Measurements from ENCODE around the gene HLA-G. TPM values are rescaled to one million over a fixed set of nuclear protein-coding genes. Genes with fewer than 3 reads are reported as not detected.

The HLA-G gene
- total RNA-seq, 1 experiment from 2014 or later, result not detected

DNA sequence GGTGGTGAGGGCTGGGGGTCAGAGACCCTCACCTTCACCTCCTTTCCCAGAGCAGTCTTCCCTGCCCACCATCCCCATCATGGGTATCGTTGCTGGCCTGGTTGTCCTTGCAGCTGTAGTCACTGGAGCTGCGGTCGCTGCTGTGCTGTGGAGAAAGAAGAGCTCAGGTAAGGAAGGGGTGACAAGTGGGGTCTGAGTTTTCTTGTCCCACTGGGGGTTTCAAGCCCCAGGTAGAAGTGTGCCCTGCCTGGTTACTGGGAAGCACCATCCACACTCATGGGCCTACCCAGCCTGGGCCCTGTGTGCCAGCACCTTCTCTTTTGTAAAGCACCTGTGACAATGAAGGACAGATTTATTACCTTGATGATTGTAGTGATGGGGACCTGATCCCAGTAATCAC lies 2.1 kb downstream of the HLA-G start:
- no peak overlapping the region for H3K4me3 ChIP-seq
- H3K27ac ChIP-seq, result no peak overlapping the region
- H3K4me1 ChIP-seq (replicated peaks), result no peaks in the 10 kb centered on the region
- H3K27me3 ChIP-seq (replicated peaks), result peaks cover 5% of the 10 kb centered on the region; the same call in 1 of the 2 replicates
- no peaks in the 10 kb centered on the region for H3K9me3 ChIP-seq (replicated peaks)
- DNase-seq (ENCODE audit: low read depth in 1 of 2, low spot score in 2 of 2), result no peak
- H3K36me3 ChIP-seq, result no peaks in the 10 kb centered on the region

DNA sequence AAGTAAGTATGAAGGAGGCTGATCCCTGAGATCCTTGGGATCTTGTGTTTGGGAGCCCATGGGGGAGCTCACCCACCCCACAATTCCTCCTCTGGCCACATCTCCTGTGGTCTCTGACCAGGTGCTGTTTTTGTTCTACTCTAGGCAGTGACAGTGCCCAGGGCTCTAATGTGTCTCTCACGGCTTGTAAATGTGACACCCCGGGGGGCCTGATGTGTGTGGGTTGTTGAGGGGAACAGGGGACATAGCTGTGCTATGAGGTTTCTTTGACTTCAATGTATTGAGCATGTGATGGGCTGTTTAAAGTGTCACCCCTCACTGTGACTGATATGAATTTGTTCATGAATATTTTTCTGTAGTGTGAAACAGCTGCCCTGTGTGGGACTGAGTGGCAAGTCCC lies 2.8 kb downstream of the HLA-G start:
- DNase-seq (ENCODE audit: low read depth in 1 of 2, low spot score in 2 of 2), result no peak
- no peak overlapping the region for H3K27ac ChIP-seq
- no peak overlapping the region for H3K4me3 ChIP-seq
- no peaks in the 10 kb centered on the region for H3K36me3 ChIP-seq
- peaks cover 7% of the 10 kb centered on the region; the same call in 1 of the 2 replicates for H3K27me3 ChIP-seq (replicated peaks)
- no peaks in the 10 kb centered on the region for H3K4me1 ChIP-seq (replicated peaks)
- H3K9me3 ChIP-seq (replicated peaks), result no peaks in the 10 kb centered on the region

DNA sequence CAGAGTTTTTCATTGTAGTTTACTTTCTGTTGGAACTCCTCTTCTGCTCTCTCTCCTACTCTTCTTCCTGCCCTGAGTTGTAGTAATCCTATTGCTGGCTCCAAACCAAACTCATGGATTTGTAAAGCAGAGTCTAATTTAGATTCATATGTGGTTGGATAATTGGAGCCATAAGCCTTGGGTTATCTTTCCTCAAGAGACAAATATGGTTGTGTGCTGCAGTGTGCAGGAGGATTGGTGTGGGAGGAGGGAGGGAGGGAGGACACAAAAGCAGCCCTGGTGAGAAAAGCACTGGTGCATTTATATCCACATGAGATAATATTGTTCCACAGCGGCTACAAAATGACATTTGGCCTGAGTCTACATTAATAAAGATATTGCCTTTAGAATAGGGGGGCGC lies 4.2 kb downstream of the HLA-G start:
- H3K27me3 ChIP-seq (replicated peaks), result peaks cover 7% of the 10 kb centered on the region; the same call in 1 of the 2 replicates
- DNase-seq (ENCODE audit: low read depth in 1 of 2, low spot score in 2 of 2), result no peak
- no peak overlapping the region for H3K4me3 ChIP-seq
- H3K36me3 ChIP-seq, result no peaks in the 10 kb centered on the region
- H3K27ac ChIP-seq, result no peak overlapping the region
- H3K4me1 ChIP-seq (replicated peaks), result no peaks in the 10 kb centered on the region
- no peaks in the 10 kb centered on the region for H3K9me3 ChIP-seq (replicated peaks)

DNA sequence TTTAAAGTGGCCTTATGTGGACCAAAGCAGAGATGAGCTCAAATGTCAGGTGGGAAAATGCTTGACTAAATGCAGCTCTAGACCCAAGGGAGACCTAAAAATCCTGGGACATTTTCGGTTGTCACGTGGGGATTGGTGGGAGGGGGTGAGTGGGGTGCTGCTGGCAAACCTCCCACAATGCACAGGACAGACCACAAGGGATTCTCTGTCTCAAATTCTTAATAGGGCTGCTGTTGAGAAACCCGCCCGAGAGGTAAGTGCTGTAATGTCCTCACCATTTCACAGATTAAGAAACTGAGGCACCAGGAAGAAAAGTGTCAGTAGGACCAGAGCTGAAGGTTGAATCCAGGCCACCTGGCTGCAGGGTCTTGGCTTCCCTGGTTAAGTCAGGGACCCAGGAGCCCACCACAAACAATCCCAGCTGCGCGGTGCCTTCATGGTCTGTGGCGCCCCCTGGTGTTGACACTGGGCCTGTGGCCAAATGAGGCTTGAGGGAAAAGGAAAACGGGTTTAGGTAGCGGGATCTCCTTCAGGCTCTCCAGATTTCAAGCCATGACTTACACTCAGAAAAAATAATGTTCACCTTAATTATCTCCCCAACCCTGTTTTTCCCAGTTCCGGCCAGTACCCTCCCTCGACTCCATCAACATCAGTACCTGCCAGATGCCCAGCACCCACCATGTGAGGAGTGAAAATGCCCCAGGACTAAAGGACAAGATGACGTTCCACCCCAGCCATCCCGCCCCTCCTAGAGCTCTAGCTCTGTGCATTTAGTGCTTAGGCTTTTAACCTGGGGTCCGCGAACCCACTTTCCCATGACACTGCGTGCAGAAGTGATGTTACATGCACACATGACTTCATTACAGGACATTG lies 7.2 kb downstream of the HLA-G start:
- no peaks in the 10 kb centered on the region for H3K36me3 ChIP-seq
- DNase-seq (ENCODE audit: low read depth in 1 of 2, low spot score in 2 of 2), result peak in 1 of 2 experiments; percentile 45
- H3K27ac ChIP-seq, result no peak overlapping the region
- no peaks in the 10 kb centered on the region for H3K9me3 ChIP-seq (replicated peaks)
- H3K27me3 ChIP-seq (replicated peaks), result peaks cover 11% of the 10 kb centered on the region; the same call in 1 of the 2 replicates
- H3K4me1 ChIP-seq (replicated peaks), result no peaks in the 10 kb centered on the region
- H3K4me3 ChIP-seq, result no peak overlapping the region

DNA sequence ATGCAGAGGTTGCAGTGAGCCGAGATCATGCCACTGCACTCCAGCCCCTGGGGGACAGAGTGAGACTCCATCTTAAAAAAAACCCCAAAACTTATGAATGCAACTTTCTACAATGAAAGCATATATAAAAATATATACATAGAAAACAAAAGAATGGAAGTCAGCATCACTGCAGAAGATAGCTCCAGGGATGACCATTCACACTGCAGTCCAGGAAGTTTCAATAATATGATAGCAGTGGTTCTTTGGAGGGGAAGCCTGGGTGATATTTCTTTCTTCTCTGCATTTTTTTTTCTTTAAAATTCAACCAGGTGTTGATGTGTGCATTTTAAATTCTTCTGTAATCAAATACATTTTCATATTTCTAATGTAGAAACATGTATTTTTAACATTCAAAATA lies 12.3 kb downstream of the HLA-G start:
- no peak for DNase-seq (ENCODE audit: low read depth in 1 of 2, low spot score in 2 of 2)
- Histone ChIP-seq H3K27me3 (replicated peaks) (peaks cover 20% of the 10 kb centered on the region), H3K4me3 (no peak overlapping the region), H3K36me3 (no peaks in the 10 kb centered on the region), H3K9me3 (replicated peaks) (no peaks in the 10 kb centered on the region), H3K4me1 (replicated peaks) (no peaks in the 10 kb centered on the region), H3K27ac (no peak overlapping the region)

DNA sequence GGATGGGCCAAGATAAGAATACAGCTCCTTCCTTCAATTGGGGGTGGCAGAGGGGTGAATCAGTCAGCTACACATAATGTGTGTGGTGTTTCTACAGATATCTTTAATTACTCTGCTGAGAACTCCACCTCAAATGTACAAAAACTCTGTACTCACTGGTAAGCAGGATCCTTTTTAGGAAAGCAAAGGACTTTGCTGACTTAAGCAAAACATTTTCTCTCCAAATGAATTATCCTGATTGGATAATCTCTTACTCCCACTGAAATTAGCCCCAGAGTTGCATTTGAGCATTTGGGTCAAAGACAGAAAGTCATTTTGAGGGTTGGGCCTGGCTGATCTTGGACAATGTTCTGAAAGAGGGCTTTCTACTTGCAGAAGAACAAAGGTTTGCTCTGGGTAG lies 13.4 kb downstream of the HLA-G start:
- H3K9me3 ChIP-seq (replicated peaks), result no peaks in the 10 kb centered on the region
- H3K27me3 ChIP-seq (replicated peaks), result peaks cover 20% of the 10 kb centered on the region
- H3K4me1 ChIP-seq (replicated peaks), result no peaks in the 10 kb centered on the region
- DNase-seq (ENCODE audit: low read depth in 1 of 2, low spot score in 2 of 2), result no peak
- no peak overlapping the region for H3K27ac ChIP-seq
- H3K4me3 ChIP-seq, result no peak overlapping the region
- no peaks in the 10 kb centered on the region for H3K36me3 ChIP-seq

DNA sequence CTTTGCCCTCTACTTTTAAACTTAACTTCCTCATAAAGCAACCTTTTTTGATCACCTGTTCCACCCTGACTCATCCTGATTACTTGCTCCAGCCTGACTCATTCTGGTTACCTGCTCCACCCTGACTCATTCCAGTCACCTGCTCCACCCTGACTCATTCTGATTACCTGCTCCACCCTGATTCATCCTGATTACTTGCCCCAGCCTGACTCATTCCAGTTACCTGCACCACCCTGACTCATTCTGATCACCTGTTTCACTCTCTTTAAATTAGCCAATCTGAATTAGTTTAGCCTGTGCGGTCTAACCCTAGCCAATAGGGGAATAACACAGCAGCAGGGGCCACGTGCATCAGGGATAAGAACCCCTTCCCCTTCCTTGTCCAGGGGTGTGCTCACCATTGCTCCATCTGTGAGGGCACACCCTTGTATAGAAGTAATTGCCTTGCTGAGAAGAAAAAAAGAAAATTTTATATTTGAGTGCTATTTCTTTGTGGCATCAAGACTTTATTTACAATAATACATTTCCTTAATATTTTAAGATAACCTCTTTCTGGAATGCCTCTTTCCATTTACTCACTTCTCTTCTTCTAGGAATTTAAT lies 17.9 kb downstream of the HLA-G start:
- Histone ChIP-seq H3K4me3 (no peak overlapping the region), H3K27ac (no peak overlapping the region), H3K27me3 (replicated peaks) (peaks cover 33% of the 10 kb centered on the region), H3K4me1 (replicated peaks) (peaks cover 7% of the 10 kb centered on the region), H3K36me3 (no peaks in the 10 kb centered on the region), H3K9me3 (replicated peaks) (no peaks in the 10 kb centered on the region; the same call in 1 of the 2 replicates)
- DNase-seq (ENCODE audit: low read depth in 1 of 2, low spot score in 2 of 2), result no peak

DNA sequence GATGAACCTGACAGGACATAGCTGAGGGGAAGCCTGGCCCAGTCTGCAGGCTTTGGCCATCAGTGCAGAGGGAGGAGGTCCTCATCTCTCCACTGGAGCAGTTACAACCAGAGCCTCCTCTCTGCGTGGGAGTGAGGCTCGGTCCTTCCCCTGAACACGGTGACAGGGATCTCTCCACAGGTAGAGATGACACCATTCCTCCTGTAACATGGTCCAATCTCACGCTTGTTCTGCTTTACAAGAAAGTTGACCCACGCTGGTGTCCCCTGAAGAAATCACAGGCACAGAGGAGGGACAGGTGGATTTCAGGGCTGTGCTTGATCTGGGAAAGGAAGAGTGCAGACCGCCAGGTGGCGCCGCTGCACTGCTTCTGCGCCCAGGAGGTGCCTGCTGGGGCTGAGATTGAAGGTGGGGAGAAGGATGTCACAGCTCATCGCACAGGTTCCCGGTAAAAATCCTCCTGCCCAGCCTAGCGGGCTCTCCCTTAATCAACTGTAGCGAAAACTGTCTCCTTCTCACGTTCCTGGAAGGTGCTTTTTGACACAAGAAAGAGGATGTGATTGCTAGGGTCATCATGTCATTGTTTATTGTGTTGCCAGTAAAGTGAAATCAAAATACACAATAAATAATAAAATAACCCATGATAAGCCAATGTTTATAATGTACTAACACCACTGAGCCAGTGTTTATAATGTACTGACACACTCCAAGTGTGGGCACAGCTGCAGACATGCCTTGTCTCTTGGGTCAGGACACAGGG lies 20.4 kb downstream of the HLA-G start:
- H3K36me3 ChIP-seq, result no peaks in the 10 kb centered on the region
- no peak overlapping the region for H3K27ac ChIP-seq
- peaks cover 7% of the 10 kb centered on the region for H3K4me1 ChIP-seq (replicated peaks)
- no peak overlapping the region for H3K4me3 ChIP-seq
- peak; percentile 61 to 63 for DNase-seq (ENCODE audit: low read depth in 1 of 2, low spot score in 2 of 2)
- peaks cover 39% of the 10 kb centered on the region for H3K27me3 ChIP-seq (replicated peaks)
- H3K9me3 ChIP-seq (replicated peaks), result no peaks in the 10 kb centered on the region; the same call in 1 of the 2 replicates

DNA sequence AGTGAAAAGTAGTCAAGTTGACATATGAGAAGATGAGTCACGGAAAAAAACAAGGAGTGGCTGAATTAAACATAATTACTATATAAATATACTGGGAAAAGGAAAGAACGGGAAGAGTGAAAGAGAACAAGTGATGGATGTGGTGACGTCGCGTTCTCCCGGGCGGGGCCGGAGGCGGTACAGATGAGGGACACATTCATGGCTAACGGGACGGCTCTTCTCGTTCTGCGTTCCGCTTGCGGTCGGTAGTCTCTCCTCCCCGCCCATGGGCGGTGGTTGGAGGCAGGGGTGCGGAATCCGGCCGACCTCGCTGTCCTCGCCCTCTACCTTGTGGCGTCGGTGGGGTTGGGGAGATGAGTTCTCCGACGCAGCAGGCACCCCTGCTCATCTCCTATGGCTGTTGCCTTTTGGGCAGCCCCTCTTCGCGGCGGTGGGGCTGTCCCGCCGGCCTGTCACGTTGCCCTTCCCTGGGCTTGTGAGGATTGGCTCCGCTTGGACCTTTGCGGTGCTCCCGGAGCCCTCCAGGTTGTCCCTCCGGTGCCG lies 22.5 kb downstream of the HLA-G start:
- no peak overlapping the region for H3K27ac ChIP-seq
- no peaks in the 10 kb centered on the region; the same call in 1 of the 2 replicates for H3K9me3 ChIP-seq (replicated peaks)
- H3K4me1 ChIP-seq (replicated peaks), result peaks cover 7% of the 10 kb centered on the region
- peak in 1 of 2 experiments; percentile 18 for DNase-seq (ENCODE audit: low read depth in 1 of 2, low spot score in 2 of 2)
- H3K4me3 ChIP-seq, result no peak overlapping the region
- peaks cover 38% of the 10 kb centered on the region for H3K27me3 ChIP-seq (replicated peaks)
- H3K36me3 ChIP-seq, result no peaks in the 10 kb centered on the region

DNA sequence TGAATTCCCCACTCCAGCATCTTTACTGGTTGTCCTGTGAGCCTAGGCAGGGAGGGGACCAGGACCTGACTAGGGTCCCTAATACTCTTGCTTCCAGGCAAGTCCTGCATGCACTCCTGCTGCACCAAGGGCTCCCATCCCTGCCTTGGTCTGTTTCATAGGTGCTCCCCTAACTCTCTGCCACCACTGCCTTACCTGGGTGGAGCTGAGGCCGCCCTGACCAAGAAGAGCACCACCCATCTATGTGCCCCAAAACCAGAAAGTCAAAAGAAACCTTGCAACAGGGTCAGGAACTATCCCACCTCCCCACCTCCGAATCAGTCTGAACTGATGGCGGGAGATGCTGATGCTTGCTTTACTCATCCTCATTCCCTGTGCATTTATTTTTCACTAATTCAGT lies 23.6 kb downstream of the HLA-G start:
- peaks cover 41% of the 10 kb centered on the region for H3K27me3 ChIP-seq (replicated peaks)
- no peak for DNase-seq (ENCODE audit: low read depth in 1 of 2, low spot score in 2 of 2)
- H3K27ac ChIP-seq, result no peak overlapping the region
- H3K36me3 ChIP-seq, result no peaks in the 10 kb centered on the region
- peaks cover 7% of the 10 kb centered on the region for H3K4me1 ChIP-seq (replicated peaks)
- no peak overlapping the region for H3K4me3 ChIP-seq
- no peaks in the 10 kb centered on the region; the same call in 1 of the 2 replicates for H3K9me3 ChIP-seq (replicated peaks)

DNA sequence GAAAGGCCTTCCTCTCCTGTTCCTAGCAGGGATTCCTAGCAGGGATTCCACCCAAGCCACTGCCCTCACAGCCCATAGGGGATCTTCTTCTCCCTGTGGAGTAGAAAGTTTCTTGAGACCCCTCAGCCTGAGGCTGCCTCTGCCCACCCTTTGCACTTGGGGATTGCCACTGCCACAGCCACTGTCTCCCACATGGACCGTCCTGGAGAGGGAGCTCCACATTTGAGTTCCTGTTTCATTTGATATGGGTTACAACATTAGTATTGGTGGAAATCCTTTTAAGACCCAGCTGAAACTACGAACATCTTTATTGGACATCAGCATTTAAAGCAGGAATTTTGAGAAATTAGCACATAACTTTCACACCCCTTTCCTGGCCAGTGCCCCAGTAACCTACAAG lies 25.6 kb downstream of the HLA-G start:
- Histone ChIP-seq H3K4me1 (replicated peaks) (peaks cover 7% of the 10 kb centered on the region), H3K4me3 (no peak overlapping the region), H3K9me3 (replicated peaks) (no peaks in the 10 kb centered on the region; the same call in 1 of the 2 replicates), H3K27ac (no peak overlapping the region), H3K36me3 (no peaks in the 10 kb centered on the region), H3K27me3 (replicated peaks) (peaks cover 44% of the 10 kb centered on the region)
- DNase-seq (ENCODE audit: low read depth in 1 of 2, low spot score in 2 of 2), result no peak

DNA sequence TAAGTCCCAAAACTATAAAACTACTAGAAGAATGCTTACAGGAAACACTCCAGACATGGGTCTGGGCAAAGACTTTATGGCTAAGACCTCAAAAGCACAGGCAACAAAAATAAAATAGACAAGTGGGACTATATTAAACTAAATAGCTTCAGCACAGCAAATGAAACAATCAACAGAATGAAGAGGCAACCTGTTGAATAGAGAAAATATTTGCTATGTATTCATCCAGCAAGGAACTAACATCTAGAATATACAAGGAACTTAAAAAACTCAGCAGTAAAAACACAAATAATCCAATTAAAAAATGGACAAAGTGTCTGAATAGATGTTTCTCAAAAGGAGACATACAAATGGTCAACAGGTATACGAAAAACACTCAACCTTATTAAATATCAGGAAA lies 30.4 kb downstream of the HLA-G start:
- no peak overlapping the region for H3K27ac ChIP-seq
- no peak for DNase-seq (ENCODE audit: low read depth in 1 of 2, low spot score in 2 of 2)
- H3K9me3 ChIP-seq (replicated peaks), result no peaks in the 10 kb centered on the region
- peaks cover 19% of the 10 kb centered on the region for H3K27me3 ChIP-seq (replicated peaks)
- no peaks in the 10 kb centered on the region for H3K36me3 ChIP-seq
- no peaks in the 10 kb centered on the region for H3K4me1 ChIP-seq (replicated peaks)
- no peak overlapping the region for H3K4me3 ChIP-seq

DNA sequence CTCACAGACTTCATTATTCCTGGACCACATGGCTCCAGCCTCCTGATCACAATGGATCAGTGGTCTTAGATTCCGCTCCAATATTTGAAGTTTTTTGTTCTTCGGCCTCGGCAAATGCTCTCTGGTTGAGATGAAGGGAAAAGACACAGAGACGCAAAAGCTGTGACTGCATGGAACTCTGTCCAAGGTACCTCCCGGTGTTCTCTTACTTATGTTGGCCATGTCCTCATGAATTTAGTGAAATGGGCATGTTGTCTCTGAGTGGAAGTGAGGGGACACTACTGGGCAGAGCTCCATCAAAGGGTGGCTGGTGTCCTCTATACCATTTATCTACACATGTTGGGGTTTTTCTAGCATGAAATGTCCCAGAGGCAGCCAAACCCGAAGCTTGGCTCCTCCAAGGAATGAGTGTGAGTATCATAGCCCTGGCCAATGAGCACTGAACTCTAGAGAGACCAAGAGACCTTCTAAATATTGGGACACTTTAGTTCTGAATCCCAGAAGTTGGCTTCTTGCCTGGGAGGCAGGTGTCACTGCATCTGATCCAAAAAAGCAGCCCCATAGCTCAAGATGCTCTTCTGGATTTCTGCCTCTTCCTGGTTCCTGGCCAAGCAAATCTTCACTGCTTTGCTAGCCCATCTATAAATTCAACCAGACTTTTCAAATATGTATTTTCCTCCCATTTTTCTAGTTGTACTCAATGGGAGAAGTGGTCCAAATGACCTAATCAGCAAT lies 34.1 kb downstream of the HLA-G start:
- Histone ChIP-seq H3K27me3 (replicated peaks) (peaks cover 14% of the 10 kb centered on the region), H3K36me3 (no peaks in the 10 kb centered on the region), H3K4me3 (no peak overlapping the region), H3K27ac (no peak overlapping the region), H3K4me1 (replicated peaks) (no peaks in the 10 kb centered on the region), H3K9me3 (replicated peaks) (no peaks in the 10 kb centered on the region)
- no peak for DNase-seq (ENCODE audit: low read depth in 1 of 2, low spot score in 2 of 2)

Measured in SJSA1 (cell line).